ENCODE measurements around the gene MGAM2.

- TF ChIP-seq, protein P1, sequence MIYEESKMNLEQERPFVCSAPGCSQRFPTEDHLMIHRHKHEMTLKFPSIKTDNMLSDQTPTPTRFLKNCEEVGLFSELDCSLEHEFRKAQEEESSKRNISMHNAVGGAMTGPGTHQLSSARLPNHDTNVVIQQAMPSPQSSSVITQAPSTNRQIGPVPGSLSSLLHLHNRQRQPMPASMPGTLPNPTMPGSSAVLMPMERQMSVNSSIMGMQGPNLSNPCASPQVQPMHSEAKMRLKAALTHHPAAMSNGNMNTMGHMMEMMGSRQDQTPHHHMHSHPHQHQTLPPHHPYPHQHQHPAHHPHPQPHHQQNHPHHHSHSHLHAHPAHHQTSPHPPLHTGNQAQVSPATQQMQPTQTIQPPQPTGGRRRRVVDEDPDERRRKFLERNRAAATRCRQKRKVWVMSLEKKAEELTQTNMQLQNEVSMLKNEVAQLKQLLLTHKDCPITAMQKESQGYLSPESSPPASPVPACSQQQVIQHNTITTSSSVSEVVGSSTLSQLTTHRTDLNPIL (CRISPR knock-in tag; IDR thresholded peaks at IDR 0.05; ENCODE audit: low read depth): no peak
- no peak for TF ChIP-seq ZNF565 (CRISPR knock-in tag; conservative IDR thresholded peaks at IDR 0.05; ENCODE audit: low read depth)
- no peak for TF ChIP-seq ISL1 (CRISPR knock-in tag; IDR thresholded peaks at IDR 0.05)
- no peak for TF ChIP-seq ESRRG (CRISPR knock-in tag; IDR thresholded peaks at IDR 0.05)
- no peak for TF ChIP-seq ARNTL (CRISPR knock-in tag; IDR thresholded peaks at IDR 0.05; ENCODE audit: borderline replicate concordance, low read depth)
- TF ChIP-seq ZFP30 (CRISPR knock-in tag; IDR thresholded peaks at IDR 0.05): no peak
These were observed 31.2 kb downstream of the MGAM2 start for GRCh38 chr7:142142702-142143101.

All from SK-N-SH treated with all-trans-retinoic acid at 6 μM for 48 hours (cell line).